ENCODE results near the gene TPP1.

TPP1 gene

DNA sequence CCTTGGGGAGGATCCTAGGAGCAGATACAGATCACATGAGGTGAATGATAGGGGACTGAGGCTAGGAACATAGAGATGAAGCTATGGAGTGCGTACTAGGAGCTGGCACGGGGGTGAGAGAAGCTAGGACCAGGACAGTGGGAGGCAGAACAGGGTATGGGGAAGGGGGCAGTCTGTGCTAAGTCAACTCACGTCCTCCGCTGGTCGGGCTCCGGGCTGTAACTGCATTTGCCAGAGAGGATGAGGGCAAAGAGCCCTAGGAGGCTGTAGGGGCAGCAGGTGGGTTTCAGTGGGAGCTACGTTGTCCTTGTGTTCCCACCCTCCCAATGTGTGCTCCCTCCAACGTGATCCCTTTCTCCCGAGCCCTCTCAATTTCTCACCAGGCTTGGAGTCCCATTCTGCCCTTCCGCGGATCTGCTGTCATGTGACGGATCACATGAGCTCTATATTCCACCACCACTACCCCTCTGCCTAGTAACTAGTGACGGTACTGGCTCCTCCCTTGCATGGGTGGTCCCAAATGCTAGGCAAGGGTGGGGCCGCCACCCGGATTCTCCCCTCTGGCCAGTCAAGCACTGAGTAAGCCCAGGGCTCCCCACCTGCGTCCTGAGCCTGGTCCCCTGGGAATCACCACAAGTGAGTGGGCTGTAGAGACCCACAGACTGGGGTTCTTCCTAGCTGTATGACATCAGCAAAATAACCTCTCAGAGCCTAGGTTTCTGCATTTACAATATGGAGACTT lies at the start of gene TPP1:
TPP1 (minus strand) TSS at position 419 of the 742 bp plus-strand sequence; CDS start at position 397, 22 bp downstream.
- Histone ChIP-seq H3K36me3 (ENCODE audit: insufficient read depth, low read length) (no peaks in the 10 kb centered on the region), H3K9me3 (ENCODE audit: control insufficient read depth, insufficient read depth, low read length) (no peaks in the 10 kb centered on the region), H3K4me1 (ENCODE audit: insufficient read depth, low read length) (peaks cover 10% of the 10 kb centered on the region; the same call in 1 of the 2 replicates), H3K9ac (ENCODE audit: low read depth, low read length) (peak within 1 kb of the TSS; percentile 74)

DNA sequence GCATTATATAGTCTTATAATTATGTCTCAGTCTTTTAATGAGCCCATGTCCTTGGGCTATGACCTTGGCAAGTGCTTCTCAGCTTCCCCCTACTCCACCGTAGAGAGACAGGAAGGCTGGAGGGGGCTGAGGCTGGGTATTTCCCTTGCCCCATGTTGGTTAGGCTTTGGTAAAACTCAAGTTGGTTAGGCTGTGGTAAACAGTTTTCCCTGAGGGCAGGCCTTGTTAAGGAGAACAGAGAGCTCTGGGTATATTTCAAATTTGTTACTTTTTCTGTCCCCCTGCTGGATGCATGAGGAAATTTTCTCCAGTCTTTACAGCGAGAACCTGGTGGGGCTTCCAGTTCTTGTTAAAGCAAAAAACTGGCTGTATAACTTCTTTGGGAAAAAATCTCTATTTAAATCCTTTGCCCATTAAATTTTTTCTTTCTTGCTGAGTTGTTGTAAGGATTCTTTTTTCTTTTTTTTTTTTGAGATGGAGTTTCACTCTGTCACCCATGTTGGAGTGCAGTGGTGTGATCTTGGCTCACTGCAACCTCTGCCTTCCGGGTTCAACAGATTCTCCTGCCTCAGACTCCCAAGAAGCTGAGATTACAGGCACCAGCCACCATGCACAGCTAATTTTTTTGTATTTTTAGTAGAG lies 48.6 kb upstream of the TPP1 start:
- Histone ChIP-seq H3K4me1 (ENCODE audit: insufficient read depth, low read length) (no peaks in the 10 kb centered on the region; the same call in 1 of the 2 replicates), H3K36me3 (ENCODE audit: insufficient read depth, low read length) (no peaks in the 10 kb centered on the region), H3K9me3 (ENCODE audit: control insufficient read depth, insufficient read depth, low read length) (no peaks in the 10 kb centered on the region), H3K9ac (ENCODE audit: low read depth, low read length) (no peak overlapping the region)

GRCh38 chr11:6666302-6667183 lies 47.3 kb upstream of the TPP1 start:
- Histone ChIP-seq H3K4me1 (ENCODE audit: insufficient read depth, low read length) (no peaks in the 10 kb centered on the region; the same call in 1 of the 2 replicates), H3K9me3 (ENCODE audit: control insufficient read depth, insufficient read depth, low read length) (no peaks in the 10 kb centered on the region), H3K9ac (ENCODE audit: low read depth, low read length) (no peak overlapping the region), H3K36me3 (ENCODE audit: insufficient read depth, low read length) (no peaks in the 10 kb centered on the region)

DNA sequence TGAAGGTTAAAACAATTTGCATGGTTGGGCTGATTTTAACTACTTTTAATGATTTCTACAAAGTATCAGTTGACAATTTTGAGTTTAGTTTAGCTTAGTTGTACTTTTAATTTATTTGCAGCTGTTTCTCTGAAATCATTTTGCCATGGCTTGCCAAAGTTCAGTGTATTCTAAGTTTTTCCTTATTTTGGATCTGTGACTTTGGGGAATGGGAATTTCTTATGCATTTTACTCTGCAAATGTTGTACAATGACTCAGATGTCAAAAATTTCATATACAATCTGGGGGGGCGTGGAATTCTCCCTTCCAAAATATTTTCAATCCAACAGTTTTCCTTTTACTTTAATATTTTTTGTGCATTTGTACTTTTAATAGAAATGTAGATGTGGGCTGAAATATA lies 45.3 kb upstream of the TPP1 start:
- Histone ChIP-seq H3K9me3 (ENCODE audit: control insufficient read depth, insufficient read depth, low read length) (no peaks in the 10 kb centered on the region), H3K36me3 (ENCODE audit: insufficient read depth, low read length) (no peaks in the 10 kb centered on the region)

GRCh38 chr11:6663794-6664469 lies 44.7 kb upstream of the TPP1 start:
- Histone ChIP-seq H3K36me3 (ENCODE audit: insufficient read depth, low read length) (no peaks in the 10 kb centered on the region), H3K9me3 (ENCODE audit: control insufficient read depth, insufficient read depth, low read length) (no peaks in the 10 kb centered on the region), H3K4me1 (ENCODE audit: insufficient read depth, low read length) (no peaks in the 10 kb centered on the region; the same call in 1 of the 2 replicates), H3K9ac (ENCODE audit: low read depth, low read length) (no peak overlapping the region)

More for the DNA sequence above, 45.3 kb upstream of the TPP1 start:
- Histone ChIP-seq H3K4me1 (ENCODE audit: insufficient read depth, low read length) (no peaks in the 10 kb centered on the region; the same call in 1 of the 2 replicates), H3K9ac (ENCODE audit: low read depth, low read length) (no peak overlapping the region)

DNA sequence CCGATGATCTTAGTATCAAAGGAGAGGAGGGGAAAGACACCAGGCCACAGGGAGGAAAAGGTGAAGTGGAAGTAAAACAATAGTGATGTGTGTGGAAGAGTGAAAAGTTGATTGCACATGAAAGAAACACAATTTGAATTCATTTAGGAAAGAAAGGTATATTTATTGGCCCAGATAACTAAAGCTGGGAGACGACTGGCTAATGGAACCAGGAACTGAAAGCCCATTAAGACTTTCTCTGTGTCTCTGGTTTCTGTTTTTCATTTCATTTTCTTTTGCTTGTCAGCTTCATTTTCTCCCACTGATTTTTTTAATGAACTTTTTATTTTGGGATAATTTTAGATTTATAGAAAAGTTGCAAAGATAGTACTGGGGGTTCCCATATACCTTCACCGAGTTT lies 41.5 kb upstream of the TPP1 start:
- H3K9ac ChIP-seq (ENCODE audit: low read depth, low read length): no peak overlapping the region
- no peaks in the 10 kb centered on the region for H3K9me3 ChIP-seq (ENCODE audit: control insufficient read depth, insufficient read depth, low read length)
- H3K36me3 ChIP-seq (ENCODE audit: insufficient read depth, low read length): no peaks in the 10 kb centered on the region
- H3K4me1 ChIP-seq (ENCODE audit: insufficient read depth, low read length): peaks cover 7% of the 10 kb centered on the region

DNA sequence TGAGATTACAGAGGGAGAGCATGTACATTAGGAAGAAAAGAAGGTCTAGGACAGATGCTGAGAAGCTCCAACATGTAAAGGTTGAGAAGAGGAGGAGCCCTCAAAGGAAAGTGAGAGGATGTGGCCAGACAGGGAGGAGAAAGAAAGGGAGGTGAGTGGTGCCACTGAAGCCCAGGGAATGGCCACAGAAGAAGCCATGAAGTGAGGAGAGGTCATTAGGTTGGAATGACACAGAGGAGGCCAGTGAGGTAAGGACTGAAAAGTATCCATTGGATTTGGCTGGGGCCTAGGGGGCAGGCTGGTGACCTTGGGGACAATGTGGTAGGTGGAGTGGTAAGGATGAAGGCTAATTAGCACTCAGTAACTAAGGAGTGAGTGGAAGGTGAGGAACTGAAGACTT lies 39.4 kb upstream of the TPP1 start:
- peaks cover 7% of the 10 kb centered on the region for H3K4me1 ChIP-seq (ENCODE audit: insufficient read depth, low read length)
- no peak overlapping the region for H3K9ac ChIP-seq (ENCODE audit: low read depth, low read length)
- H3K9me3 ChIP-seq (ENCODE audit: control insufficient read depth, insufficient read depth, low read length): no peaks in the 10 kb centered on the region
- H3K36me3 ChIP-seq (ENCODE audit: insufficient read depth, low read length): no peaks in the 10 kb centered on the region

GRCh38 chr11:6657346-6657745 lies 38.1 kb upstream of the TPP1 start:
- no peaks in the 10 kb centered on the region for H3K36me3 ChIP-seq (ENCODE audit: insufficient read depth, low read length)
- H3K9me3 ChIP-seq (ENCODE audit: control insufficient read depth, insufficient read depth, low read length): no peaks in the 10 kb centered on the region
- H3K4me1 ChIP-seq (ENCODE audit: insufficient read depth, low read length): peaks cover 7% of the 10 kb centered on the region
- H3K9ac ChIP-seq (ENCODE audit: low read depth, low read length): no peak overlapping the region

DNA sequence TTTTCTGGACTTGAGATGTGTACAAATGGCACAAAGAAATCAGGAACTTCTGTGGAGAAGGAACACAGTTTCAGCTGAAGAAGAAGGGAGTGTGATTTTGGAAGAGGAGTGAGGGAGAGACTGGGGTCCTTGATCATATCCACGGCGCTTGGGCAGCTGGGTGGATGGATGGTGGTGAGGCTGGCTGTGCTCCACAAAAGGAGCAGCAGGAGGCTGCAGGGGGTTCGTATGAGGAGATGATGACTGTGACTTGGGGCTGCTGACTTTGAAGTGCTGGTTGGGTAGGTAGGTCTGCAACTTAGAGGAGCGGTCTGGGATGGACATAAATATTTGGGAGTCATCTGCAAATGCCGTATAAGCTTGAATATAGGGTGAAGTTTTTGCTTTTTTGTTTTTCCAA lies 37.7 kb upstream of the TPP1 start:
- H3K9ac ChIP-seq (ENCODE audit: low read depth, low read length): peak overlapping the region; percentile 91
- no peaks in the 10 kb centered on the region for H3K36me3 ChIP-seq (ENCODE audit: insufficient read depth, low read length)
- H3K4me1 ChIP-seq (ENCODE audit: insufficient read depth, low read length): peaks cover 7% of the 10 kb centered on the region
- H3K9me3 ChIP-seq (ENCODE audit: control insufficient read depth, insufficient read depth, low read length): no peaks in the 10 kb centered on the region

DNA sequence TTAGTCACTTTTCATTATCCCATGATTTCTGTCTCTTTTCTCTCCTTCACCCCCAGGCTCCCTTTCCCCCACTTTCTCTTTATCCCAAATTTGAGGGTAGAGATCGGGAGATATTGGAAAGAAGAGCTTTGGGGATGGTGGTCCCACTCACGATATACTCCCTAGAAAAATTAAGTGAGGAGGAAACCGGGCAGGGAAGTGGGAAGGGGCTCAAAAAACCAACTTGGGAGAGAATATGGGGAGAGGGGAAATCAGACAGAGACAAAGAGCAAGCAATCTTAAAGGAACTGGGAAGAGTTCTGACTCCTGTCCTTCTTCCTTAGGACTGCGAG lies 37.3 kb upstream of the TPP1 start:
- Histone ChIP-seq H3K9me3 (ENCODE audit: control insufficient read depth, insufficient read depth, low read length) (no peaks in the 10 kb centered on the region), H3K4me1 (ENCODE audit: insufficient read depth, low read length) (peaks cover 7% of the 10 kb centered on the region), H3K9ac (ENCODE audit: low read depth, low read length) (peak overlapping the region; percentile 91), H3K36me3 (ENCODE audit: insufficient read depth, low read length) (no peaks in the 10 kb centered on the region)

- peak within 1 kb of the TSS; percentile 91 for H3K9ac ChIP-seq (ENCODE audit: low read depth, low read length)
- H3K36me3 ChIP-seq (ENCODE audit: insufficient read depth, low read length): no peaks in the 10 kb centered on the region
- H3K9me3 ChIP-seq (ENCODE audit: control insufficient read depth, insufficient read depth, low read length): no peaks in the 10 kb centered on the region
Measured at GRCh38 chr11:6655790-6656583, 36.8 kb upstream of the TPP1 start, which contains the start of gene DCHS1. DCHS1 (minus strand) TSS chr11:6655809; CDS start chr11:6641613, 14,196 bp downstream.

GRCh38 chr11:6655020-6655789 lies 36.0 kb upstream of the TPP1 start:
- Histone ChIP-seq H3K36me3 (ENCODE audit: insufficient read depth, low read length) (no peaks in the 10 kb centered on the region), H3K9me3 (ENCODE audit: control insufficient read depth, insufficient read depth, low read length) (no peaks in the 10 kb centered on the region), H3K4me1 (ENCODE audit: insufficient read depth, low read length) (peaks cover 7% of the 10 kb centered on the region), H3K9ac (ENCODE audit: low read depth, low read length) (peak overlapping the region; percentile 38; the same call in 1 of the 2 replicates)

More at GRCh38 chr11:6655790-6656583, 36.8 kb upstream of the TPP1 start, which contains the start of gene DCHS1:
- H3K4me1 ChIP-seq (ENCODE audit: insufficient read depth, low read length): peaks cover 7% of the 10 kb centered on the region
